ENCODE results near the gene BABAM2.
"Not testable (repeated sequence)": the region's sequence is repeated elsewhere in the genome, so short reads cannot be mapped to it uniquely, and the experiment has no call there.

Gene BABAM2

GRCh38 chr2:28026230-28026629 is 135.7 kb downstream of the BABAM2 start:
- not testable (repeated sequence) for H3K4me3 ChIP-seq (ENCODE audit: low read length in 2 of 2); H3K27ac ChIP-seq (ENCODE audit: low read length); H3K9ac ChIP-seq (ENCODE audit: low read length in 2 of 2); H3K27me3 ChIP-seq (ENCODE audit: control insufficient read depth in 1 of 2, insufficient read depth in 2 of 2, low read length in 2 of 2); H3K9me3 ChIP-seq (ENCODE audit: control insufficient read depth in 2 of 2, low read length in 2 of 2); H3K36me3 ChIP-seq (ENCODE audit: control insufficient read depth in 2 of 2, insufficient read depth in 2 of 2, low read length in 2 of 2); H3K4me1 ChIP-seq (ENCODE audit: control insufficient read depth, insufficient read depth, low read length)

- peaks cover 2 to 5% of the 10 kb centered on the region in 2 donors for H3K36me3 ChIP-seq (ENCODE audit: control insufficient read depth in 2 of 2, insufficient read depth in 2 of 2, low read length in 2 of 2)
- H3K27ac ChIP-seq (ENCODE audit: low read length), result no peak overlapping the region
- H3K4me3 ChIP-seq (ENCODE audit: low read length in 2 of 2), result no peak overlapping the region
Measured at GRCh38 chr2:28028025-28028424, 137.5 kb downstream of the BABAM2 start.

GRCh38 chr2:28030600-28030999 is 140.1 kb downstream of the BABAM2 start:
- Histone ChIP-seq H3K36me3 (ENCODE audit: control insufficient read depth in 2 of 2, insufficient read depth in 2 of 2, low read length in 2 of 2) (peaks cover 2 to 3% of the 10 kb centered on the region in 2 donors), H3K4me1 (ENCODE audit: control insufficient read depth, insufficient read depth, low read length) (no peaks in the 10 kb centered on the region), H3K27me3 (ENCODE audit: control insufficient read depth in 1 of 2, insufficient read depth in 2 of 2, low read length in 2 of 2) (no peaks in the 10 kb centered on the region), H3K27ac (ENCODE audit: low read length) (no peak overlapping the region), H3K9ac (ENCODE audit: low read length in 2 of 2) (no peak overlapping the region), H3K9me3 (ENCODE audit: control insufficient read depth in 2 of 2, low read length in 2 of 2) (no peaks in the 10 kb centered on the region), H3K4me3 (ENCODE audit: low read length in 2 of 2) (no peak overlapping the region)

More at GRCh38 chr2:28028025-28028424, 137.5 kb downstream of the BABAM2 start:
- no peaks in the 10 kb centered on the region for H3K4me1 ChIP-seq (ENCODE audit: control insufficient read depth, insufficient read depth, low read length)
- no peak overlapping the region for H3K9ac ChIP-seq (ENCODE audit: low read length in 2 of 2)
- H3K27me3 ChIP-seq (ENCODE audit: control insufficient read depth in 1 of 2, insufficient read depth in 2 of 2, low read length in 2 of 2), result no peaks in the 10 kb centered on the region
- no peaks in the 10 kb centered on the region for H3K9me3 ChIP-seq (ENCODE audit: control insufficient read depth in 2 of 2, low read length in 2 of 2)

- no peak overlapping the region for H3K9ac ChIP-seq (ENCODE audit: low read length in 2 of 2)
- H3K4me1 ChIP-seq (ENCODE audit: control insufficient read depth, insufficient read depth, low read length), result no peaks in the 10 kb centered on the region
- H3K27ac ChIP-seq (ENCODE audit: low read length), result no peak overlapping the region
- H3K27me3 ChIP-seq (ENCODE audit: control insufficient read depth in 1 of 2, insufficient read depth in 2 of 2, low read length in 2 of 2), result no peaks in the 10 kb centered on the region
- H3K4me3 ChIP-seq (ENCODE audit: low read length in 2 of 2), result no peak overlapping the region
- H3K9me3 ChIP-seq (ENCODE audit: control insufficient read depth in 2 of 2, low read length in 2 of 2), result no peaks in the 10 kb centered on the region
- no peaks in the 10 kb centered on the region for H3K36me3 ChIP-seq (ENCODE audit: control insufficient read depth in 2 of 2, insufficient read depth in 2 of 2, low read length in 2 of 2)
Measured at GRCh38 chr2:28032816-28033215, 142.3 kb downstream of the BABAM2 start.

- no peak overlapping the region for H3K9ac ChIP-seq (ENCODE audit: low read length in 2 of 2)
- H3K36me3 ChIP-seq (ENCODE audit: control insufficient read depth in 2 of 2, insufficient read depth in 2 of 2, low read length in 2 of 2), result no peaks in the 10 kb centered on the region
Measured at GRCh38 chr2:28034696-28035095, 144.2 kb downstream of the BABAM2 start.

GRCh38 chr2:28035163-28035690 is 144.7 kb downstream of the BABAM2 start:
- H3K9me3 ChIP-seq (ENCODE audit: control insufficient read depth in 2 of 2, low read length in 2 of 2), result no peaks in the 10 kb centered on the region
- H3K4me3 ChIP-seq (ENCODE audit: low read length in 2 of 2), result no peak overlapping the region
- H3K36me3 ChIP-seq (ENCODE audit: control insufficient read depth in 2 of 2, insufficient read depth in 2 of 2, low read length in 2 of 2), result no peaks in the 10 kb centered on the region
- H3K9ac ChIP-seq (ENCODE audit: low read length in 2 of 2), result no peak overlapping the region
- H3K27ac ChIP-seq (ENCODE audit: low read length), result no peak overlapping the region
- H3K27me3 ChIP-seq (ENCODE audit: control insufficient read depth in 1 of 2, insufficient read depth in 2 of 2, low read length in 2 of 2), result no peaks in the 10 kb centered on the region
- no peaks in the 10 kb centered on the region for H3K4me1 ChIP-seq (ENCODE audit: control insufficient read depth, insufficient read depth, low read length)

More at GRCh38 chr2:28034696-28035095, 144.2 kb downstream of the BABAM2 start:
- no peak overlapping the region for H3K4me3 ChIP-seq (ENCODE audit: low read length in 2 of 2)
- H3K9me3 ChIP-seq (ENCODE audit: control insufficient read depth in 2 of 2, low read length in 2 of 2), result no peaks in the 10 kb centered on the region
- H3K27ac ChIP-seq (ENCODE audit: low read length), result no peak overlapping the region
- H3K27me3 ChIP-seq (ENCODE audit: control insufficient read depth in 1 of 2, insufficient read depth in 2 of 2, low read length in 2 of 2), result no peaks in the 10 kb centered on the region
- H3K4me1 ChIP-seq (ENCODE audit: control insufficient read depth, insufficient read depth, low read length), result no peaks in the 10 kb centered on the region

GRCh38 chr2:28035816-28036215 is 145.3 kb downstream of the BABAM2 start:
- H3K27ac ChIP-seq (ENCODE audit: low read length), result no peak overlapping the region
- no peaks in the 10 kb centered on the region for H3K27me3 ChIP-seq (ENCODE audit: control insufficient read depth in 1 of 2, insufficient read depth in 2 of 2, low read length in 2 of 2)
- no peak overlapping the region for H3K4me3 ChIP-seq (ENCODE audit: low read length in 2 of 2)
- no peaks in the 10 kb centered on the region for H3K4me1 ChIP-seq (ENCODE audit: control insufficient read depth, insufficient read depth, low read length)
- no peak overlapping the region for H3K9ac ChIP-seq (ENCODE audit: low read length in 2 of 2)
- H3K36me3 ChIP-seq (ENCODE audit: control insufficient read depth in 2 of 2, insufficient read depth in 2 of 2, low read length in 2 of 2), result no peaks in the 10 kb centered on the region
- H3K9me3 ChIP-seq (ENCODE audit: control insufficient read depth in 2 of 2, low read length in 2 of 2), result no peaks in the 10 kb centered on the region

- Histone ChIP-seq H3K27ac (ENCODE audit: low read length) (no peak overlapping the region), H3K9me3 (ENCODE audit: control insufficient read depth in 2 of 2, low read length in 2 of 2) (no peaks in the 10 kb centered on the region)
Measured at GRCh38 chr2:28036307-28036706, 145.8 kb downstream of the BABAM2 start.

GRCh38 chr2:28038722-28039121 is 148.2 kb downstream of the BABAM2 start:
- no peaks in the 10 kb centered on the region for H3K27me3 ChIP-seq (ENCODE audit: control insufficient read depth in 1 of 2, insufficient read depth in 2 of 2, low read length in 2 of 2)
- H3K27ac ChIP-seq (ENCODE audit: low read length), result no peak overlapping the region
- no peaks in the 10 kb centered on the region for H3K4me1 ChIP-seq (ENCODE audit: control insufficient read depth, insufficient read depth, low read length)
- H3K36me3 ChIP-seq (ENCODE audit: control insufficient read depth in 2 of 2, insufficient read depth in 2 of 2, low read length in 2 of 2), result no peaks in the 10 kb centered on the region
- H3K9ac ChIP-seq (ENCODE audit: low read length in 2 of 2), result no peak overlapping the region
- H3K9me3 ChIP-seq (ENCODE audit: control insufficient read depth in 2 of 2, low read length in 2 of 2), result no peaks in the 10 kb centered on the region
- H3K4me3 ChIP-seq (ENCODE audit: low read length in 2 of 2), result no peak overlapping the region

More at GRCh38 chr2:28036307-28036706, 145.8 kb downstream of the BABAM2 start:
- no peak overlapping the region for H3K9ac ChIP-seq (ENCODE audit: low read length in 2 of 2)
- no peak overlapping the region for H3K4me3 ChIP-seq (ENCODE audit: low read length in 2 of 2)
- H3K36me3 ChIP-seq (ENCODE audit: control insufficient read depth in 2 of 2, insufficient read depth in 2 of 2, low read length in 2 of 2), result no peaks in the 10 kb centered on the region
- H3K4me1 ChIP-seq (ENCODE audit: control insufficient read depth, insufficient read depth, low read length), result no peaks in the 10 kb centered on the region
- H3K27me3 ChIP-seq (ENCODE audit: control insufficient read depth in 1 of 2, insufficient read depth in 2 of 2, low read length in 2 of 2), result no peaks in the 10 kb centered on the region

GRCh38 chr2:28045676-28046351 is 155.3 kb downstream of the BABAM2 start:
- Histone ChIP-seq H3K4me3 (ENCODE audit: low read length in 2 of 2) (no peak overlapping the region), H3K27ac (ENCODE audit: low read length) (no peak overlapping the region), H3K36me3 (ENCODE audit: control insufficient read depth in 2 of 2, insufficient read depth in 2 of 2, low read length in 2 of 2) (no peaks in the 10 kb centered on the region), H3K4me1 (ENCODE audit: control insufficient read depth, insufficient read depth, low read length) (peaks cover 3% of the 10 kb centered on the region), H3K9me3 (ENCODE audit: control insufficient read depth in 2 of 2, low read length in 2 of 2) (no peaks in the 10 kb centered on the region), H3K9ac (ENCODE audit: low read length in 2 of 2) (no peak overlapping the region), H3K27me3 (ENCODE audit: control insufficient read depth in 1 of 2, insufficient read depth in 2 of 2, low read length in 2 of 2) (no peaks in the 10 kb centered on the region)

- Histone ChIP-seq H3K4me3 (ENCODE audit: low read length in 2 of 2) (no peak overlapping the region), H3K36me3 (ENCODE audit: control insufficient read depth in 2 of 2, insufficient read depth in 2 of 2, low read length in 2 of 2) (no peaks in the 10 kb centered on the region), H3K9me3 (ENCODE audit: control insufficient read depth in 2 of 2, low read length in 2 of 2) (no peaks in the 10 kb centered on the region), H3K27me3 (ENCODE audit: control insufficient read depth in 1 of 2, insufficient read depth in 2 of 2, low read length in 2 of 2) (no peaks in the 10 kb centered on the region), H3K4me1 (ENCODE audit: control insufficient read depth, insufficient read depth, low read length) (peaks cover 3% of the 10 kb centered on the region), H3K27ac (ENCODE audit: low read length) (no peak overlapping the region), H3K9ac (ENCODE audit: low read length in 2 of 2) (no peak overlapping the region)
Measured at GRCh38 chr2:28046921-28047320, 156.4 kb downstream of the BABAM2 start.
